Measurements from ENCODE around the gene GPS1.

GRCh38 chr17:82058855-82059249, 7.2 kb downstream of the GPS1 start:
- TF ChIP-seq CTCF (IDR thresholded peaks at IDR 0.05; ENCODE audit: low read depth, low read length, missing input control) (no peak), FOXA1 (IDR thresholded peaks at IDR 0.05) (no peak), RXRA (IDR thresholded peaks at IDR 0.05) (no peak)

Data from liver (tissue), 3 donors.